HG02571 (cell line): ENCODE results near the gene AKAP12.

Experiments
- ATAC-seq: cut with Tn5 transposase; IDR thresholded peaks from one replicate; pipeline ENCODE4 v1.9.1; 2021; ENCODE audit warnings: mild to moderate bottlenecking, moderate library complexity; ENCODE audit not compliant: unreplicated experiment

The AKAP12 gene

GRCh38 chr6:151275566-151275965 is 35.8 kb downstream of the AKAP12 start:
- ATAC-seq: no peak

GRCh38 chr6:151276112-151276740 is 36.5 kb downstream of the AKAP12 start:
- no peak for ATAC-seq

- ATAC-seq: no peak
These were observed 40.1 kb downstream of the AKAP12 start for GRCh38 chr6:151279891-151280290.

GRCh38 chr6:151280859-151281258 is 41.1 kb downstream of the AKAP12 start:
- no peak for ATAC-seq

- no peak for ATAC-seq
These were observed 44.2 kb downstream of the AKAP12 start for GRCh38 chr6:151284012-151284411.

- no peak for ATAC-seq
These were observed 44.8 kb downstream of the AKAP12 start for GRCh38 chr6:151284548-151285017.

- ATAC-seq: no peak
These were observed 45.4 kb downstream of the AKAP12 start for GRCh38 chr6:151285122-151285521.

- no peak for ATAC-seq
These were observed 46.4 kb downstream of the AKAP12 start for GRCh38 chr6:151286214-151286613.

- ATAC-seq: no peak
These were observed 49.1 kb downstream of the AKAP12 start for GRCh38 chr6:151288712-151289398.

GRCh38 chr6:151289399-151290007 is 49.7 kb downstream of the AKAP12 start:
- no peak for ATAC-seq

- no peak for ATAC-seq
These were observed 51.3 kb downstream of the AKAP12 start for GRCh38 chr6:151290877-151291721.

- ATAC-seq: no peak
These were observed 51.9 kb downstream of the AKAP12 start for GRCh38 chr6:151291722-151292059.

- no peak for ATAC-seq
These were observed 53.4 kb downstream of the AKAP12 start for GRCh38 chr6:151292974-151293687.

- no peak for ATAC-seq
These were observed 53.9 kb downstream of the AKAP12 start for GRCh38 chr6:151293688-151294016.

GRCh38 chr6:151294561-151295101 is 54.9 kb downstream of the AKAP12 start:
- ATAC-seq: no peak

GRCh38 chr6:151297886-151298285 is 58.1 kb downstream of the AKAP12 start:
- no peak for ATAC-seq

GRCh38 chr6:151299011-151299410 is 59.2 kb downstream of the AKAP12 start:
- no peak for ATAC-seq

- no peak for ATAC-seq
These were observed 60.7 kb downstream of the AKAP12 start for GRCh38 chr6:151300267-151300991.

- ATAC-seq: no peak
These were observed 61.8 kb downstream of the AKAP12 start for GRCh38 chr6:151301547-151301946.

- ATAC-seq: no peak
These were observed 63.5 kb downstream of the AKAP12 start for GRCh38 chr6:151303231-151303630.
